Measurements from ENCODE around the gene RUFY4. TPM values are rescaled to one million over a fixed set of nuclear protein-coding genes. Genes with fewer than 3 reads are reported as not detected.

RUFY4 gene
- polyA plus RNA-seq, 12 donors = 0.08 to 0.68 (median 0.39) TPM; not detected in 8

GRCh38 chr2:218060950-218061660 is 7.9 kb upstream of the RUFY4 start:
- no peak for DNase-seq

- no peak for DNase-seq
Measured at GRCh38 chr2:218063486-218063885, 5.6 kb upstream of the RUFY4 start.

- no peak for DNase-seq
Measured at GRCh38 chr2:218063896-218064295, 5.2 kb upstream of the RUFY4 start.

- no peak for DNase-seq
Measured at GRCh38 chr2:218065239-218066006, 3.6 kb upstream of the RUFY4 start.

GRCh38 chr2:218066926-218067515 is 2.0 kb upstream of the RUFY4 start:
- DNase-seq = no peak

- no peak for DNase-seq
Measured at GRCh38 chr2:218067523-218067922, 1.5 kb upstream of the RUFY4 start.

- no peak for DNase-seq
Measured at GRCh38 chr2:218069606-218070300, 700 bp downstream of the RUFY4 start.

GRCh38 chr2:218070587-218070986 is 1.5 kb downstream of the RUFY4 start:
- no peak for DNase-seq

GRCh38 chr2:218071218-218071937 is 2.3 kb downstream of the RUFY4 start:
- DNase-seq = no peak

GRCh38 chr2:218072002-218072401 is 2.9 kb downstream of the RUFY4 start:
- DNase-seq = no peak

GRCh38 chr2:218072478-218073024 is 3.5 kb downstream of the RUFY4 start:
- no peak for DNase-seq

- no peak for DNase-seq
Measured at GRCh38 chr2:218073185-218073584, 4.1 kb downstream of the RUFY4 start.

GRCh38 chr2:218074031-218074430 is 5.0 kb downstream of the RUFY4 start:
- no peak for DNase-seq

GRCh38 chr2:218075975-218076811 is 7.1 kb downstream of the RUFY4 start:
- no peak for DNase-seq

GRCh38 chr2:218077464-218078216 is 8.6 kb downstream of the RUFY4 start:
- no peak for DNase-seq

- DNase-seq = no peak
Measured at GRCh38 chr2:218079943-218080913, 11.2 kb downstream of the RUFY4 start.

GRCh38 chr2:218081063-218081462 is 12.0 kb downstream of the RUFY4 start:
- no peak for DNase-seq

GRCh38 chr2:218081695-218082094 is 12.6 kb downstream of the RUFY4 start:
- no peak for DNase-seq
